Measurements from ENCODE around the gene GPR157. TPM values are rescaled to one million over a fixed set of nuclear protein-coding genes. Genes with fewer than 3 reads are reported as not detected.

Gene GPR157
- total RNA-seq, 1 donor from 2014 or later, result 5.4 TPM

DNA sequence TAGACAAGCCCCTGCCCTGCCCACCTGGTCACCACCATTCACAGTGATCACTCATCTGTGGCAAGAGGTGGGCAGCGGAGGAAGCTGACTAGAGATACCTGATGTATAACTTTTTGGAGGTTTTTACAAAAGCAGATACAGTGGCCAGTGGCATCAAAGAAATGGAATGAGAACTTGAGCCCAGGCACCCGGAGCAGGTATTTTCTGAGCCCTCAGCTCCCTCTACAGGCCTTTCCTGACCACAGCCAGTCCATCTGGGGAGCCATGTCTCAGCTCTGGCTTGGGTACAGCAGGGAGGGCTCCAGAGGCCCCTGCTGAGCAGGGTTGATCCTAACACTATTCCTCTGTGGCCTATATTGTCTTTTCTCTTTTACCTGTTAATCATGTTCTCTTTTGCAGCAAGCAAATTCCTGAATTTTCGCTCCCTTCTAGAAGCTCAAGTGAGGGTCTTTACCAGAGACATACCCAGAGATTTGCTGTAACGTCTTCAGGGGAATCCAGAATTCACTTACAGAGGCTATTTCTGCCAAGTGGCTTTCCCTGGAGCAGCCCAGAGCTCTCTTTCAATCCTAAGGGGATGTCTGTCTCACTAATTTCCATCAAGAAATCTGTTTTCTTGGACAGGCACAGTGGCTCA lies 27.3 kb downstream of the GPR157 start:
- TF ChIP-seq, protein P1, sequence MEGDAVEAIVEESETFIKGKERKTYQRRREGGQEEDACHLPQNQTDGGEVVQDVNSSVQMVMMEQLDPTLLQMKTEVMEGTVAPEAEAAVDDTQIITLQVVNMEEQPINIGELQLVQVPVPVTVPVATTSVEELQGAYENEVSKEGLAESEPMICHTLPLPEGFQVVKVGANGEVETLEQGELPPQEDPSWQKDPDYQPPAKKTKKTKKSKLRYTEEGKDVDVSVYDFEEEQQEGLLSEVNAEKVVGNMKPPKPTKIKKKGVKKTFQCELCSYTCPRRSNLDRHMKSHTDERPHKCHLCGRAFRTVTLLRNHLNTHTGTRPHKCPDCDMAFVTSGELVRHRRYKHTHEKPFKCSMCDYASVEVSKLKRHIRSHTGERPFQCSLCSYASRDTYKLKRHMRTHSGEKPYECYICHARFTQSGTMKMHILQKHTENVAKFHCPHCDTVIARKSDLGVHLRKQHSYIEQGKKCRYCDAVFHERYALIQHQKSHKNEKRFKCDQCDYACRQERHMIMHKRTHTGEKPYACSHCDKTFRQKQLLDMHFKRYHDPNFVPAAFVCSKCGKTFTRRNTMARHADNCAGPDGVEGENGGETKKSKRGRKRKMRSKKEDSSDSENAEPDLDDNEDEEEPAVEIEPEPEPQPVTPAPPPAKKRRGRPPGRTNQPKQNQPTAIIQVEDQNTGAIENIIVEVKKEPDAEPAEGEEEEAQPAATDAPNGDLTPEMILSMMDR (IDR thresholded peaks at IDR 0.05; ENCODE audit: insufficient read depth, low read depth, low read length), result peak; percentile 62
- TF ChIP-seq EZH2 (IDR thresholded peaks at IDR 0.05; ENCODE audit: insufficient read depth, low read length), result no peak
- peak; percentile 43 for DNase-seq (ENCODE audit: low read depth)
- peaks cover 2% of the 10 kb centered on the region for H3K4me1 Mint-ChIP-seq (ENCODE audit: low read depth, unreplicated experiment)
- no peak overlapping the region for H3K27ac Mint-ChIP-seq (ENCODE audit: unreplicated experiment)
- H4K20me1 ChIP-seq (ENCODE audit: insufficient read depth, low read length), result no peaks in the 10 kb centered on the region
- peaks cover 7% of the 10 kb centered on the region for H3K4me1 ChIP-seq (ENCODE audit: insufficient read depth, low read length)
- H3K27me3 Mint-ChIP-seq (ENCODE audit: low read depth, unreplicated experiment), result peaks cover 9% of the 10 kb centered on the region
- H3K36me3 ChIP-seq (ENCODE audit: insufficient read depth, low read length), result peaks cover 4% of the 10 kb centered on the region
- H3K4me3 Mint-ChIP-seq (ENCODE audit: unreplicated experiment), result no peak overlapping the region
- no peaks in the 10 kb centered on the region for H3K27me3 ChIP-seq (ENCODE audit: insufficient read depth, low read length)
- H3K9me3 Mint-ChIP-seq (ENCODE audit: unreplicated experiment), result peaks cover 5% of the 10 kb centered on the region
- no peaks in the 10 kb centered on the region for H3K9me3 ChIP-seq (ENCODE audit: insufficient read depth, low read depth, low read length)
- H3K27ac ChIP-seq (ENCODE audit: low read depth, low read length), result peak overlapping the region; percentile 2
- no peaks in the 10 kb centered on the region for H3K79me2 ChIP-seq (ENCODE audit: insufficient read depth, low read length)
- H3K36me3 Mint-ChIP-seq (ENCODE audit: low read depth, unreplicated experiment), result peaks cover 16% of the 10 kb centered on the region
- no peak for FAIRE-seq
- H2AFZ ChIP-seq (ENCODE audit: low read depth, low read length), result no peak overlapping the region
- H3K4me2 ChIP-seq (ENCODE audit: low read length), result no peak overlapping the region
- H3K9ac ChIP-seq (ENCODE audit: low read length), result no peak overlapping the region
- no peak overlapping the region for H3K4me3 ChIP-seq (ENCODE audit: insufficient read depth, low read depth, low read length)

DNA sequence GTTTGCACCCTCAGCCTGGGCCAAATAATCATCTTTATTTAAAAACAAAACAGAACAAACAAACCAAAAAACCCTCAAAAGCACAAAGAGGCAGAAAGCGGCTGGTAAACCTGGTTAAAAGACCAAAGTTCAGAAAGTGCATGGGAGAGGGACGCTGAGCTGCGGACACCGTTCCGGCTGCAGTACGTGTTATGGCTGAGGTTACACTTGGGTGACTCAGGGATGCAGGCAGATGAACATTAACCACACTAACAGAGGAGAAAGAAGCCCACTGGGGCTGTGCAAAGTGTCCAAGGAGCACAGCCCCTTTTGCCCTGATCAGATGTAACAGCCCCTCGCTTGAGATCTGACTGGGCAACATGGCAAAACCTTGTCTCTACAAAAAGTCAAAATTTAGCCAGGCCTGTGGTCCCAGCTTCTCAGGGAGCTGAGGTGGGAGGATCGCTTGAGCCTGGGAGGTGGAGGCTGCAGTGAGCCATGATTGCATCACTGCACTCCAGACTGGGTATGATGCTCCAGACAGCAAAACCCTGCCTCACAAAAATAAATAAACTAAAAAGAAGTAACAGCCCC lies 28.3 kb downstream of the GPR157 start:
- H2AFZ ChIP-seq (ENCODE audit: low read depth, low read length), result no peak overlapping the region
- peaks cover 4% of the 10 kb centered on the region for H3K36me3 ChIP-seq (ENCODE audit: insufficient read depth, low read length)
- peaks cover 9% of the 10 kb centered on the region for H3K9me3 Mint-ChIP-seq (ENCODE audit: unreplicated experiment)
- H3K4me1 ChIP-seq (ENCODE audit: insufficient read depth, low read length), result peaks cover 7% of the 10 kb centered on the region
- H3K4me3 Mint-ChIP-seq (ENCODE audit: unreplicated experiment), result no peak overlapping the region
- H4K20me1 ChIP-seq (ENCODE audit: insufficient read depth, low read length), result no peaks in the 10 kb centered on the region
- DNase-seq (ENCODE audit: low read depth), result peak; percentile 70
- H3K4me2 ChIP-seq (ENCODE audit: low read length), result peak overlapping the region; percentile 53
- H3K79me2 ChIP-seq (ENCODE audit: insufficient read depth, low read length), result no peaks in the 10 kb centered on the region
- no peak overlapping the region for H3K27ac ChIP-seq (ENCODE audit: low read depth, low read length)
- TF ChIP-seq, protein P1 (IDR thresholded peaks at IDR 0.05; ENCODE audit: insufficient read depth, low read depth, low read length), result no peak
- no peak for TF ChIP-seq EZH2 (IDR thresholded peaks at IDR 0.05; ENCODE audit: insufficient read depth, low read length)
- H3K36me3 Mint-ChIP-seq (ENCODE audit: low read depth, unreplicated experiment), result peaks cover 16% of the 10 kb centered on the region
- H3K4me3 ChIP-seq (ENCODE audit: insufficient read depth, low read depth, low read length), result no peak overlapping the region
- H3K27me3 Mint-ChIP-seq (ENCODE audit: low read depth, unreplicated experiment), result no peaks in the 10 kb centered on the region
- no peak for FAIRE-seq
- H3K27me3 ChIP-seq (ENCODE audit: insufficient read depth, low read length), result no peaks in the 10 kb centered on the region
- no peak overlapping the region for H3K9ac ChIP-seq (ENCODE audit: low read length)
- H3K4me1 Mint-ChIP-seq (ENCODE audit: low read depth, unreplicated experiment), result peaks cover 2% of the 10 kb centered on the region
- H3K9me3 ChIP-seq (ENCODE audit: insufficient read depth, low read depth, low read length), result no peaks in the 10 kb centered on the region
- H3K27ac Mint-ChIP-seq (ENCODE audit: unreplicated experiment), result peak overlapping the region; percentile 59

GRCh38 chr1:9099555-9099954 lies 29.3 kb downstream of the GPR157 start:
- Mint-ChIP-seq H3K4me1 (ENCODE audit: low read depth, unreplicated experiment) (peaks cover 2% of the 10 kb centered on the region), H3K27me3 (ENCODE audit: low read depth, unreplicated experiment) (no peaks in the 10 kb centered on the region), H3K36me3 (ENCODE audit: low read depth, unreplicated experiment) (peaks cover 16% of the 10 kb centered on the region), H3K9me3 (ENCODE audit: unreplicated experiment) (peaks cover 10% of the 10 kb centered on the region), H3K27ac (ENCODE audit: unreplicated experiment) (no peak overlapping the region), H3K4me3 (ENCODE audit: unreplicated experiment) (no peak overlapping the region)
- Histone ChIP-seq H3K9me3 (ENCODE audit: insufficient read depth, low read depth, low read length) (no peaks in the 10 kb centered on the region), H4K20me1 (ENCODE audit: insufficient read depth, low read length) (no peaks in the 10 kb centered on the region), H3K9ac (ENCODE audit: low read length) (no peak overlapping the region), H3K4me3 (ENCODE audit: insufficient read depth, low read depth, low read length) (no peak overlapping the region), H3K79me2 (ENCODE audit: insufficient read depth, low read length) (no peaks in the 10 kb centered on the region), H3K27ac (ENCODE audit: low read depth, low read length) (no peak overlapping the region), H3K36me3 (ENCODE audit: insufficient read depth, low read length) (peaks cover 4% of the 10 kb centered on the region), H3K27me3 (ENCODE audit: insufficient read depth, low read length) (no peaks in the 10 kb centered on the region), H3K4me1 (ENCODE audit: insufficient read depth, low read length) (peaks cover 7% of the 10 kb centered on the region), H3K4me2 (ENCODE audit: low read length) (no peak overlapping the region), H2AFZ (ENCODE audit: low read depth, low read length) (no peak overlapping the region)
- DNase-seq (ENCODE audit: low read depth) (no peak), FAIRE-seq (no peak)
- no peak for TF ChIP-seq EZH2 (IDR thresholded peaks at IDR 0.05; ENCODE audit: insufficient read depth, low read length)
